Common myeloid progenitor, CD34-positive (primary cell): ENCODE data around the gene LSM14A.

Source experiments
- CTCF ChIA-PET: fragments of 350-600 bp; sonication (Branson Sonifier 250); formaldehyde crosslinking; loops from one replicate; lab custom pipeline; 2021; ENCODE audit warnings: antibody characterized with exemption; lab: Charles Lee
- POLR2A ChIA-PET: fragments of 350-600 bp; sonication (Branson Sonifier 250); formaldehyde crosslinking; loops from one replicate; lab custom pipeline; 2021; ENCODE audit warnings: antibody characterized with exemption; lab: Charles Lee
- DNase-seq, 3 donors: peaks; one replicate each; pipeline versions ENCODE4 v3.0.0 to v3.0.0-alpha.2; 2013
- H3K27ac ChIP-seq, 2 experiments: 1 replicate in 1 of 2; 2 replicates in 1 of 2; pipeline ENCODE4 v1.7.0; 2013; ENCODE audit warnings: inconsistent platforms in 2 of 2, low read length in 2 of 2, mild to moderate bottlenecking in 2 of 2, low read depth in 1 of 2, moderate library complexity in 1 of 2; ENCODE audit not compliant: severe bottlenecking in 2 of 2, insufficient read depth in 1 of 2, poor library complexity in 1 of 2
- H3K27me3 ChIP-seq, 5 experiments: replicated peaks in 2 of 5; 1 replicate in 3 of 5; 2 replicates in 2 of 5; pipeline versions ENCODE4 v1.6.1 to v1.7.0; 2013; ENCODE audit warnings: low read length in 4 of 5, mild to moderate bottlenecking in 2 of 5, moderate library complexity in 2 of 5, inconsistent platforms in 1 of 5; ENCODE audit not compliant: insufficient read depth in 5 of 5, control insufficient read depth in 4 of 5
- H3K36me3 ChIP-seq, 4 experiments: 1 replicate in 2 of 4; 2 replicates in 2 of 4; pipeline versions ENCODE4 v1.6.1 to v1.7.0; 2013; ENCODE audit warnings: low read length in 3 of 4, control low read depth in 1 of 4, mild to moderate bottlenecking in 1 of 4; ENCODE audit not compliant: control insufficient read depth in 4 of 4, insufficient read depth in 4 of 4
- H3K4me1 ChIP-seq, 4 experiments: 1 replicate in 3 of 4; 2 replicates in 1 of 4; pipeline versions ENCODE4 v1.6.1 to v1.7.1; 2013; ENCODE audit warnings: low read length in 3 of 4, mild to moderate bottlenecking in 3 of 4, control low read depth in 1 of 4, inconsistent platforms in 1 of 4, moderate library complexity in 1 of 4; ENCODE audit not compliant: control insufficient read depth in 4 of 4, insufficient read depth in 4 of 4; ENCODE audit errors: control extremely low read depth in 1 of 4
- H3K4me3 ChIP-seq, 7 experiments: 1 replicate in 4 of 7; 2 replicates in 3 of 7; pipeline versions ENCODE4 v1.5.1 to v1.7.0; 2013; ENCODE audit warnings: mild to moderate bottlenecking in 7 of 7, low read length in 6 of 7, moderate library complexity in 6 of 7, inconsistent platforms in 2 of 7, low read depth in 2 of 7, control low read depth in 1 of 7; ENCODE audit not compliant: insufficient read depth in 4 of 7, control insufficient read depth in 1 of 7; ENCODE audit errors: extremely low read depth in 1 of 7
- H3K9me3 ChIP-seq, 5 experiments: 1 replicate in 4 of 5; 2 replicates in 1 of 5; pipeline versions ENCODE4 v1.6.1 to v1.7.1; 2013; ENCODE audit warnings: low read length in 4 of 5, mild to moderate bottlenecking in 2 of 5, inconsistent platforms in 1 of 5, low read depth in 1 of 5, moderate library complexity in 1 of 5; ENCODE audit not compliant: control insufficient read depth in 4 of 5, insufficient read depth in 2 of 5; ENCODE audit errors: control extremely low read depth in 1 of 5
- WGBS: methylation state at CpG from one replicate; pipeline ENCODE4 v1.1.5; 2013; ENCODE audit not compliant: insufficient coverage; 5-methylcytosine and 5-hydroxymethylcytosine counted together

LSM14A gene

DNA sequence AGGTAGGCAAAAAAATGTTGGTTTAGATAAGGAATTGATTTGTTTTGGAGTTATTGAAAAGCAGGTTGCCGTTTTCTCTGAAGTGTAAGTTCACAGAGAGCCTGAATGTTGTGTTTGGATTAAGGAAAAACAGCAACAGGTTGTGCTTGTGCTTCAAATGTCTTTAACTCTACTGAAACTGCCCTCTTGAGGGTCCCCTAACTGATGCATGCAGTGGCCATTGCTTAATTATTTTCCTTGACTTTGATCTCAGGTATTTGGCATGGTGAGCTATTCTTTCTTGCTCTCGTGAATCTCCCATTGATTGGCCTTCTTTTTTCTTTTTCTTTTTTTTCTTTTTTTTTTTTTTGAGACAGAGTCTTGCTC lies 85.2 kb downstream of the LSM14A start:
- Histone ChIP-seq H3K4me1 (peaks cover 0 to 12% (median 10%) of the 10 kb centered on the region in 4 experiments), H3K36me3 (no peaks in the 10 kb centered on the region), H3K27ac (no peak overlapping the region), H3K27me3 (peaks cover 0 to 9% (median 0%) of the 10 kb centered on the region in 5 experiments), H3K4me3 (no peak overlapping the region), H3K9me3 (no peaks in the 10 kb centered on the region)
- no peak for DNase-seq
- POLR2A ChIA-PET: interaction anchor here (0.6 kb wide), 1 partner anchor 881 kb away, joined by 7 read pairs; no protein-coding TSS in a partner anchor
- WGBS: 100% methylated on average over 1 of the region's 2 CpGs
- CTCF ChIA-PET: no interaction called here

DNA sequence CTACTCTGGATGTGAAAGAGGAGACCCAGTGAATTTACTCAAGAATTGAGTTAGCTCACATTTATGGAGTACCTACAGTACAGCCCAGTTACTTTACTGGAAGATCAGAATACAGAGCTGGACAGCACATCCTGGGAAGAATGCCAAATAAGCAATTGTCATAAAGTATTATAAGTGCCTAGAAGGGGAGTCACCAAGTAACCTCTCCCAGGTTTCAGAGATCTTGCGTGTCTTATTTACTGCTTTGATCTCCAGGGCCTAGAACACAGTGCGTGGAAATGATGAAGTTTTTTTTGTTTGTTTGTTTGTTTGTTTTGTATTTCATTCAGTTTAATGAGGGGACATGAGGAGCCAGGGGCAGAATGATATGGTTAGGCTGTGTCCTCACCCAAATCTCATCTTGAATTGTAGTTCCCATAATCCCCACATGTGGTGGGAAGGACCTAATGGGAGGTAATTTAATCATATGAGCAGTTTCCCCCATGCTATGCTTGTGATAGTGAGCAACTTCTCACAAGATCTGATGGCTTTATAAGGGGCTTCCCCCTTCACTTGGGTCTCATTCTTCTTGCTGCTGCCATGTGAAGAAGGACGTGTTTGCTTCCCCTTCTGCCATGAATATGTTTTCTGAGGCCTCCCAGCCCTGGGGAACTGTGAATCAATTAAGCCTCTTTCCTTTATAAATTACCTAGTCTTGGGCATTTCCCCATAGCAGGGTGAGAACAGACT lies 87.2 kb downstream of the LSM14A start:
- Histone ChIP-seq H3K36me3 (no peaks in the 10 kb centered on the region), H3K27ac (no peak overlapping the region), H3K27me3 (peaks cover 0 to 9% (median 4%) of the 10 kb centered on the region in 5 experiments), H3K4me1 (peaks cover 0 to 7% (median 4%) of the 10 kb centered on the region in 4 experiments), H3K4me3 (no peak overlapping the region), H3K9me3 (no peaks in the 10 kb centered on the region)
- ChIA-PET CTCF (no interaction called here), POLR2A (no interaction called here)
- WGBS: 100% methylated on average over 2 of the region's 3 CpGs
- DNase-seq: peak in 1 of 3 donors; percentile 3

DNA sequence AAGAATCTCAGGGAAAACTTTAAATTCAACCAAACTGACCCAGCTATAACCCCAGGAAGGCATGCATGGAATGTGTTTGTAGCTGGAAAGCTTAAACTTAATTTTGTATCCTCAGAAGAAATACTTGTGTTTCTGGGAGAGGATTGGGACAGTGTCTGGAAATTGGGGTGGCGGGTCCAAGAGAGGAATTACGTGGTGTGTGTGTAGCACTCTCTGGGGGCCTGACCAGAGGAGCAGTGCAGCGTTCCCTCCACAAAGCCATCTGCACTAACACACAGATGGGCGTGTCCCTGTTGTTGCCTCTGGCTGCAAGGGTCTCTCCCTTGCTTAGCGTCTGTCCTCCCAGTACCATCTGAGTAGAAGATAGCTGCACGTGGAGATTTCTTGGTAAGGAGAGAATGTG lies 88.5 kb downstream of the LSM14A start:
- H3K36me3 ChIP-seq: no peaks in the 10 kb centered on the region
- 81% methylated on average over 4 of the region's 6 CpGs for WGBS
- peaks cover 0 to 11% (median 4%) of the 10 kb centered on the region in 5 experiments for H3K27me3 ChIP-seq
- POLR2A ChIA-PET: no interaction called here
- H3K4me1 ChIP-seq: no peaks in the 10 kb centered on the region
- H3K4me3 ChIP-seq: no peak overlapping the region
- DNase-seq: no peak
- no peaks in the 10 kb centered on the region for H3K9me3 ChIP-seq
- CTCF ChIA-PET: interaction anchor here (1.0 to 1.1 kb wide), 2 partner anchors 9 to 86 kb away, joined by 3 to 4 read pairs; no protein-coding TSS in a partner anchor
- no peak overlapping the region for H3K27ac ChIP-seq

DNA sequence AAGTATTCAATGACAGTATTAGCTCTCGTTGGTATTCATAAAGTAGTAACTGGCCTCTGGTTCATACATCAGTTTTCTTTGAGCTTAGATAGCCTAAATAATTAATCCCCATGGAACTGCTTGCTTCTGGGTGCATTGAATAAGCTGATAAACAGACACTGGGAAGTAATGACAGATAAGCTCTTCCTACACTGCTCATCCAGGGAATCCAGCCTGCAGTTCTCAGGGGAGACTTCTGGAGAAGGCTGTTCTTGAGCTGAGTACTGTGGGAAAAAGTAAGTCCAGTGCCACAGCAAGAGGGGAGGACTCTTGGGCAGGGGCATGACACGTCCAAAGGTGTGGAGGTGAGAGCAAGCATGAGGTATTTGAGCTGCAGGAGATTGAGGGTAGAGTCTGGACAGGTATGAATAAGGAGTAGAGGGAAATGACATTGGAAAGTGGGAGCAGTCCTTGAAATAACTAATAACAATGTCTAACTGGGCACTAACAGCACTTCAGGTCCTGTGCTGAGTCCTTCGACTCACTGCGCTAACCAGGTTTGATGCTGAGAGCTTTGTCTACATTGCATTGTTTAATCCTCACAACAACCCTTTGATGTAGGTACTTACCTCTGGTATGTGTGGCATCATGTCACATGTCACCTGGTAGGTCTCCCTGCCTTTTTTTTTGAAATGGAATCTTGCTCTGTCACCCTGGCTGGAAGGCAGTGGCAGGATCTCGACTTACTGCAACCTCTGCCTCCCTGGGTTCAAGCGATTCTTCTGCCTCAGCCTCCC lies 89.2 kb downstream of the LSM14A start:
- ChIA-PET CTCF (interaction anchor here (1.0 to 1.1 kb wide), 2 partner anchors 8 to 85 kb away, joined by 3 to 4 read pairs; no protein-coding TSS in a partner anchor), POLR2A (no interaction called here)
- peaks cover 0 to 15% (median 4%) of the 10 kb centered on the region in 5 experiments for H3K27me3 ChIP-seq
- H3K4me3 ChIP-seq: no peak overlapping the region
- H3K27ac ChIP-seq: no peak overlapping the region
- H3K4me1 ChIP-seq: no peaks in the 10 kb centered on the region
- no peaks in the 10 kb centered on the region for H3K36me3 ChIP-seq
- no peaks in the 10 kb centered on the region for H3K9me3 ChIP-seq
- DNase-seq: no peak
- 92% methylated on average over 5 of the region's 6 CpGs for WGBS

DNA sequence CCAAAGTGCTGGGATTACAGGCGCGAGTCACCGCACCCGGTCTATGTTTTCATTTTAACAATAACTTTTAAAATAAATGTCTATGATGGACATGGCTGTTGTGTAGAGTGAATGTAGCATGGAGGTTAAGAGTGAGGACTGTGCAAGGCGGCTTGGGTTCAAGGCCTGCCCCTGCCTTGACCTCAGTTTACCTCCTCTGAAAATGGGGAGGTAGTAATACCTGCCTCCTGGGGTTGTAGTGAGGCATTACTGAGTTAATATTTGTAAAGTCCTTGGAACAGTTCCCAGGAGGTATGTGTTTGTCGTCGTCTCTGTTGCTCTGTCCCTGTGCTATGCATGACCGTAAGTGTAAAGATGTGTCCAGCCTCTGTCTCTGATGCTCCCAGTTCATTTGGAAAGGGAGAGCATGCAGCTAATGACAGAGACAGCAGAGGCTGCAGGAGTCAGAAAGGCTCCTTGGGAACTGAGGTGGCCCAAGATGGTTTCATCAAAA lies 91.5 kb downstream of the LSM14A start:
- CTCF ChIA-PET: no interaction called here
- 97% methylated on average over 4 of the region's 8 CpGs for WGBS
- no peak for DNase-seq
- no peaks in the 10 kb centered on the region for H3K36me3 ChIP-seq
- H3K4me3 ChIP-seq: no peak overlapping the region
- no peaks in the 10 kb centered on the region for H3K9me3 ChIP-seq
- peaks cover 0 to 21% (median 12%) of the 10 kb centered on the region in 5 experiments for H3K27me3 ChIP-seq
- no peaks in the 10 kb centered on the region for H3K4me1 ChIP-seq
- H3K27ac ChIP-seq: no peak overlapping the region
- POLR2A ChIA-PET: no interaction called here

DNA sequence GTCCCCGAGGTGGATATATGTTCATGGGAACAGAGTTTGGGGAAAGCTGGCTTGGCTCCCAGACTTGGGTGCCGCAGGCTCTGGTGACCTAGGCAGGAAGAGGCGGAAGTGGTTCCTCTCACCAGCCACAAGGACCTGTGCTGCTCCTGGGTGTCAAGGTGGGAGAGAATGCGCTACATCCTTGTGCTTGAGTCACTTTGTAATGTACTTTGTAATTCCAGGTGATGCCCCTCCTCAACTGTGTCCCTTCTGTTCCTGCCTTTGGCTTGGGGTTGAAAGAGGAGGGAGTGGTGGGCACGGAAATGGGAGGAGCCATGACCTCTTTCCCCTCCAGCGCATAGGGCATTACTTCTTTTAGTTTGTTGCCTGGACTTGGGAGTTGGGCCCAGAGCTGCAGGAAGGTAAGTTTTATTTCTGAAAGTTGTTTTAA lies 92.9 kb downstream of the LSM14A start:
- Histone ChIP-seq H3K27me3 (peaks cover 0 to 30% (median 15%) of the 10 kb centered on the region in 5 experiments), H3K4me3 (no peak overlapping the region), H3K36me3 (no peaks in the 10 kb centered on the region), H3K9me3 (no peaks in the 10 kb centered on the region), H3K4me1 (peaks cover 0 to 7% (median 3%) of the 10 kb centered on the region in 4 experiments), H3K27ac (no peak overlapping the region)
- DNase-seq: no peak
- CTCF ChIA-PET: no interaction called here
- 90% methylated on average over 2 of the region's 6 CpGs for WGBS
- POLR2A ChIA-PET: no interaction called here
